ENCODE data around the gene APLP1.
A peak's percentile ranks its signal among the peaks of the same experiment; 100 is the strongest.

APLP1 gene

GRCh38 chr19:35847911-35848310, 20.5 kb upstream of the APLP1 start:
- Histone ChIP-seq H2AK5ac (ENCODE audit: low read depth, low read length) (peak overlapping the region; percentile 75), H3K14ac (ENCODE audit: low read length) (no peak overlapping the region), H3K9me3 (replicated peaks in 1 of 2; ENCODE audit: control insufficient read depth in 2 of 2, insufficient read depth in 1 of 2, low read depth in 1 of 2, low read length in 2 of 2) (no peaks in the 10 kb centered on the region), H3K9ac (ENCODE audit: low read depth, low read length, poor library complexity) (no peak overlapping the region), H2AFZ (ENCODE audit: low read length) (no peak overlapping the region), H4K8ac (ENCODE audit: low read depth, low read length) (no peak overlapping the region), H3K4me3 (ENCODE audit: low read length in 2 of 2) (peak overlapping the region in 1 of 2 donors; percentile 34), H3K27ac (replicated peaks; ENCODE audit: low read length) (no peak overlapping the region), H2BK15ac (ENCODE audit: low read length) (peak overlapping the region; percentile 49), H4K91ac (ENCODE audit: low read depth, low read length, poor library complexity) (no peak overlapping the region), H3K27me3 (ENCODE audit: control insufficient read depth in 3 of 3, insufficient read depth in 3 of 3, low read depth in 1 of 3, low read length in 3 of 3) (peaks cover 21 to 82% (median 40%) of the 10 kb centered on the region in 3 experiments), H2BK5ac (ENCODE audit: low read length) (no peak overlapping the region), H3K4ac (ENCODE audit: low read length) (no peak overlapping the region), H3K4me2 (ENCODE audit: insufficient read depth, low read length, poor library complexity, severe bottlenecking) (no peak overlapping the region), H2BK12ac (ENCODE audit: low read length) (peak overlapping the region; percentile 10), H2BK120ac (ENCODE audit: low read depth, low read length) (no peak overlapping the region), H3K36me3 (replicated peaks in 1 of 2; ENCODE audit: control insufficient read depth in 2 of 2, insufficient read depth in 2 of 2, low read length in 2 of 2) (no peaks in the 10 kb centered on the region), H3K23ac (ENCODE audit: low read depth, low read length, poor library complexity) (no peak overlapping the region), H3K79me1 (ENCODE audit: low read depth, low read length) (peaks cover 2% of the 10 kb centered on the region), H3K18ac (ENCODE audit: low read length) (no peak overlapping the region), H3K4me1 (ENCODE audit: control insufficient read depth in 2 of 2, insufficient read depth in 1 of 2, low read depth in 1 of 2, low read length in 2 of 2) (peaks cover 9 to 14% of the 10 kb centered on the region in 2 donors)
- DNase-seq (ENCODE audit: low spot score) = no peak
- no CpG with 5 or more reads among the region's 8 CpGs for WGBS, 2 donors (ENCODE audit: extremely low coverage in 2 of 2, insufficient read length in 2 of 2, insufficient replicate concordance in 1 of 2)

- Histone ChIP-seq H3K18ac (ENCODE audit: low read length) (peak overlapping the region; percentile 83), H3K27ac (replicated peaks; ENCODE audit: low read length) (no peak overlapping the region), H3K4me2 (ENCODE audit: insufficient read depth, low read length, poor library complexity, severe bottlenecking) (no peak overlapping the region), H3K9me3 (replicated peaks in 1 of 2; ENCODE audit: control insufficient read depth in 2 of 2, insufficient read depth in 1 of 2, low read depth in 1 of 2, low read length in 2 of 2) (no peaks in the 10 kb centered on the region), H3K14ac (ENCODE audit: low read length) (no peak overlapping the region), H3K9ac (ENCODE audit: low read depth, low read length, poor library complexity) (no peak overlapping the region), H2BK15ac (ENCODE audit: low read length) (peak overlapping the region; percentile 49), H4K8ac (ENCODE audit: low read depth, low read length) (no peak overlapping the region), H3K23ac (ENCODE audit: low read depth, low read length, poor library complexity) (no peak overlapping the region), H4K91ac (ENCODE audit: low read depth, low read length, poor library complexity) (no peak overlapping the region), H3K4me1 (ENCODE audit: control insufficient read depth in 2 of 2, insufficient read depth in 1 of 2, low read depth in 1 of 2, low read length in 2 of 2) (peaks cover 9 to 14% of the 10 kb centered on the region in 2 donors), H2AFZ (ENCODE audit: low read length) (no peak overlapping the region), H3K79me1 (ENCODE audit: low read depth, low read length) (peaks cover 2% of the 10 kb centered on the region), H3K27me3 (ENCODE audit: control insufficient read depth in 3 of 3, insufficient read depth in 3 of 3, low read depth in 1 of 3, low read length in 3 of 3) (peaks cover 19 to 77% (median 34%) of the 10 kb centered on the region in 3 experiments), H3K4ac (ENCODE audit: low read length) (no peak overlapping the region), H2BK120ac (ENCODE audit: low read depth, low read length) (no peak overlapping the region), H3K4me3 (ENCODE audit: low read length in 2 of 2) (no peak overlapping the region), H2BK12ac (ENCODE audit: low read length) (no peak overlapping the region), H2BK5ac (ENCODE audit: low read length) (no peak overlapping the region), H3K36me3 (replicated peaks in 1 of 2; ENCODE audit: control insufficient read depth in 2 of 2, insufficient read depth in 2 of 2, low read length in 2 of 2) (no peaks in the 10 kb centered on the region), H2AK5ac (ENCODE audit: low read depth, low read length) (peak overlapping the region; percentile 75)
- DNase-seq (ENCODE audit: low spot score) = no peak
- no CpG with 5 or more reads among the region's 8 CpGs for WGBS, 2 donors (ENCODE audit: extremely low coverage in 2 of 2, insufficient read length in 2 of 2, insufficient replicate concordance in 1 of 2)
These were observed 19.9 kb upstream of the APLP1 start for GRCh38 chr19:35848486-35848885.

DNA sequence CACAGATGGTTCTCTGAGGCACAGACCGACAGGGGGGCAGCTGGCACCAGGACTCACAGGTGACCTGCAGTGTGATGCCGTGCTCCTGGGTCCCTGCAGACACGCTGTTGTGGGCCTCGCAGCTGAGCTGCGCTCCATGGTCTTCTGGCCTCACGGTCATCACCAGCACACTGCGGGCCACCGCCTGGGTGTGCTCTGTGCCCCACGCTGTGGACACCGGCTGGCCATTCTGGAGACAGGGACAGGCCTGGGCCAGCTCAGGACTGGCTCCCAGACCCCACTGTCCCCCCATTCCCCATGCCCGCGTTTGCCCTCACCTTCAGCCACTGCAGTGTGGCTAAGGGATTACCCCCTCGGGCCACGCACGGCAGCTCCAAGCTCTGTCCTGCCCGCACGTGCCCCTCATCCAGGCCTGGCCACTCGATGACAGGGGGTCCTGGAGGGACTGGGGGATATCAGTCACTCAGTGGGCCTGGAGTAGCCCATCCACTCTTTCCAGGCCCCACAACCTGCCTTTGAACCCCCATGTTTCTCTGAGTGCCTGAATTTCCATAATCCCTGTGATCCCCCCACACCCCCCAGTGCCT, 19.4 kb upstream of the APLP1 start:
- H3K23ac ChIP-seq (ENCODE audit: low read depth, low read length, poor library complexity) = peak overlapping the region; percentile 93
- peaks cover 8 to 14% of the 10 kb centered on the region in 2 donors for H3K4me1 ChIP-seq (ENCODE audit: control insufficient read depth in 2 of 2, insufficient read depth in 1 of 2, low read depth in 1 of 2, low read length in 2 of 2)
- peak overlapping the region; percentile 38 for H3K14ac ChIP-seq (ENCODE audit: low read length)
- peak overlapping the region; percentile 17 for H4K8ac ChIP-seq (ENCODE audit: low read depth, low read length)
- DNase-seq (ENCODE audit: low spot score) = no peak
- H3K79me1 ChIP-seq (ENCODE audit: low read depth, low read length) = peaks cover 2% of the 10 kb centered on the region
- H3K27me3 ChIP-seq (ENCODE audit: control insufficient read depth in 3 of 3, insufficient read depth in 3 of 3, low read depth in 1 of 3, low read length in 3 of 3) = peaks cover 19 to 71% (median 29%) of the 10 kb centered on the region in 3 experiments
- H2AK5ac ChIP-seq (ENCODE audit: low read depth, low read length) = peak overlapping the region; percentile 54
- H3K18ac ChIP-seq (ENCODE audit: low read length) = peak overlapping the region; percentile 38
- H3K4me3 ChIP-seq (ENCODE audit: low read length in 2 of 2) = no peak overlapping the region
- H3K4ac ChIP-seq (ENCODE audit: low read length) = no peak overlapping the region
- no peak overlapping the region for H4K91ac ChIP-seq (ENCODE audit: low read depth, low read length, poor library complexity)
- H3K36me3 ChIP-seq (replicated peaks in 1 of 2; ENCODE audit: control insufficient read depth in 2 of 2, insufficient read depth in 2 of 2, low read length in 2 of 2) = no peaks in the 10 kb centered on the region
- no peak overlapping the region for H3K9ac ChIP-seq (ENCODE audit: low read depth, low read length, poor library complexity)
- no peak overlapping the region for H3K4me2 ChIP-seq (ENCODE audit: insufficient read depth, low read length, poor library complexity, severe bottlenecking)
- no peak overlapping the region for H2BK120ac ChIP-seq (ENCODE audit: low read depth, low read length)
- no peak overlapping the region for H3K27ac ChIP-seq (replicated peaks; ENCODE audit: low read length)
- peak overlapping the region; percentile 54 for H2BK15ac ChIP-seq (ENCODE audit: low read length)
- H3K9me3 ChIP-seq (replicated peaks in 1 of 2; ENCODE audit: control insufficient read depth in 2 of 2, insufficient read depth in 1 of 2, low read depth in 1 of 2, low read length in 2 of 2) = no peaks in the 10 kb centered on the region
- peak overlapping the region; percentile 22 for H2BK12ac ChIP-seq (ENCODE audit: low read length)
- WGBS, 2 donors (ENCODE audit: extremely low coverage in 2 of 2, insufficient read length in 2 of 2, insufficient replicate concordance in 1 of 2) = no CpG with 5 or more reads among the region's 18 CpGs
- H2AFZ ChIP-seq (ENCODE audit: low read length) = no peak overlapping the region
- H2BK5ac ChIP-seq (ENCODE audit: low read length) = no peak overlapping the region

GRCh38 chr19:35851213-35852028, 17.0 kb upstream of the APLP1 start:
- no peak for DNase-seq (ENCODE audit: low spot score)
- WGBS, 2 donors (ENCODE audit: extremely low coverage in 2 of 2, insufficient read length in 2 of 2, insufficient replicate concordance in 1 of 2) = no CpG with 5 or more reads among the region's 32 CpGs
- Histone ChIP-seq H4K8ac (ENCODE audit: low read depth, low read length) (peak overlapping the region; percentile 7), H3K27ac (replicated peaks; ENCODE audit: low read length) (no peak overlapping the region), H3K27me3 (ENCODE audit: control insufficient read depth in 3 of 3, insufficient read depth in 3 of 3, low read depth in 1 of 3, low read length in 3 of 3) (peaks cover 0 to 49% (median 5%) of the 10 kb centered on the region in 3 experiments), H2AFZ (ENCODE audit: low read length) (peak overlapping the region; percentile 64), H3K4me2 (ENCODE audit: insufficient read depth, low read length, poor library complexity, severe bottlenecking) (no peak overlapping the region), H3K36me3 (replicated peaks in 1 of 2; ENCODE audit: control insufficient read depth in 2 of 2, insufficient read depth in 2 of 2, low read length in 2 of 2) (no peaks in the 10 kb centered on the region), H2AK5ac (ENCODE audit: low read depth, low read length) (peak overlapping the region; percentile 68), H2BK5ac (ENCODE audit: low read length) (peak overlapping the region; percentile 10), H2BK15ac (ENCODE audit: low read length) (peak overlapping the region; percentile 97), H3K18ac (ENCODE audit: low read length) (peak overlapping the region; percentile 92), H4K91ac (ENCODE audit: low read depth, low read length, poor library complexity) (no peak overlapping the region), H3K4ac (ENCODE audit: low read length) (no peak overlapping the region), H3K79me1 (ENCODE audit: low read depth, low read length) (peaks cover 2% of the 10 kb centered on the region), H3K9me3 (replicated peaks in 1 of 2; ENCODE audit: control insufficient read depth in 2 of 2, insufficient read depth in 1 of 2, low read depth in 1 of 2, low read length in 2 of 2) (no peaks in the 10 kb centered on the region), H3K23ac (ENCODE audit: low read depth, low read length, poor library complexity) (peak overlapping the region; percentile 96), H2BK120ac (ENCODE audit: low read depth, low read length) (no peak overlapping the region), H3K4me3 (ENCODE audit: low read length in 2 of 2) (no peak overlapping the region), H3K9ac (ENCODE audit: low read depth, low read length, poor library complexity) (no peak overlapping the region), H3K4me1 (ENCODE audit: control insufficient read depth in 2 of 2, insufficient read depth in 1 of 2, low read depth in 1 of 2, low read length in 2 of 2) (peaks cover 19% of the 10 kb centered on the region in 2 donors), H3K14ac (ENCODE audit: low read length) (no peak overlapping the region), H2BK12ac (ENCODE audit: low read length) (peak overlapping the region; percentile 54)
